T1000 (cell line): ENCODE data around the gene NEGR1.

Experiments
- DNase-seq: peaks from one replicate; lab custom pipeline; 2025; ENCODE audit warnings: mixed read lengths; lab: John Stamatoyannopoulos, UW

The NEGR1 gene

GRCh38 chr1:72023063-72023930 is 259.0 kb downstream of the NEGR1 start:
- no peak for DNase-seq

DNA sequence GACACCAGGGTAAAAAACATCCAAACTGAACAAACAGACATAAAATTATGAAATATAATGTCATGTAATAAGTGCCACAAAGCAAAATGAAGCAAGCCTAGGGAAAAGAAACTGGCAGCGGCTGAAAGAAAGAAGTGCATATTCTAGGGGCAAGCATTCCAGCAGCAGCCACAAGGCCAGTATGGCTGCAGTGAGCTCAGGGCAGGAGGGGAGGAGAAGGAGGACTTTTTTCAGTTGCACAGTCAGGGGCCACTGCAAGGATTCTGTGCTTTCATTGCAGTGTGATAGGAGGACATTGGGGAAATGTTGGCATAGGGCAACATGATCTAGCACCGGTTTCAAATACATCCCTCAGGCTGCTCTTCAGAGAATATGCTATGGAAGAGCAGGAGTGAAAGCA is 263.8 kb downstream of the NEGR1 start:
- DNase-seq = no peak

DNA sequence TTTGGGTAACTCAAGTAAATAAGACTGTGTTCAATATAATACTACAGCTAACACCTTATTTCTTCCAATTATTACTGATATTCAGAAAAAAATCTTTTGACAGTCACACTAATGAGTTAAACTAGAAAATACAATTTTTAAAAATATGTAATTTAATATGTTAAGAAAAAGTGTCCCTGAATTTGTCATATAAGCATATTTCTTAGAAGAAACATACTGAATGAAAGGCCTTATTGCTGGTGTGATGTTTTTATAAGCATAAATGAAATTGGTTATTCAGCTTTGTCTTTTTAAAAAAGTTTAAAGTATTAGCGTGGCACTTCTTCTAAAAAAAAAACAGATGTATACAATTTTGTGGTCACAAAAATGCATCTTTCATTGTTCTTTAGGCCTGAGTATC is 267.3 kb downstream of the NEGR1 start:
- no peak for DNase-seq

DNA sequence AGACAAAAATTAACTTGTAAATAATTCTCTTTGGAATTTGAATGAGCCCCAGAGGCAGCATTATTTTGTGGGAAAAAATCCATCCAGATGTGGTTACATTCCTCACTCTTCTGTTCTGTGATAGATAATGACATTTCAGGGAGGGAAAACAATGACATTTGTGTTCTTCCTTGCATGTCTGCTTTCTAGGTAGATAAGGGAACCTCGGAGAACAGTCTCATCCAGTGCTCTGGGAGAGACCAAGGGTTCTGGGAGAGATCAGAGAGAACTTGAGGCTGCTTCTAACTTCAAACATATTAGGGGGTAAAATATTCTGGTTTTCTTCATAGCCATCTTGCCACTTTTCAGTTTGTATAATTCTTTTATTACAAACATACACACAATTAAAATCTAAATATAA is 269.2 kb downstream of the NEGR1 start:
- DNase-seq = no peak

- no peak for DNase-seq
Observed at GRCh38 chr1:72011721-72012120, 270.6 kb downstream of the NEGR1 start.

DNA sequence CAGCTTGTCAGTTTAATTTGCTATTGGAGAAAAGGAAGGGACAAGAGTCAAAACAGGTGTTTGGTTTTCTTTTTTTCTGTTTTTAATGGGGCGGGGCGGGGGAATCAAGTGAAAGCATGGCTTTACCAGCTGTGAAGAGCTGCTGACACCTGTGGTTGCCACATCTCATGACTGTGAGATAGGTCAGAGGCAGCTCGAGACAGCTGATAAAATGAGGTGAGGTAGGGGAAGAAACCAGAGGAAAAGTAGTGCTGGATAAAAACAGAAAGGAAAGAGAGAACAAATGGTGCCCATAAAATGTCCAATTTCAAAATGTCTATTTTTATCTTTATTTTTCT is 272.3 kb downstream of the NEGR1 start:
- DNase-seq = no peak

DNA sequence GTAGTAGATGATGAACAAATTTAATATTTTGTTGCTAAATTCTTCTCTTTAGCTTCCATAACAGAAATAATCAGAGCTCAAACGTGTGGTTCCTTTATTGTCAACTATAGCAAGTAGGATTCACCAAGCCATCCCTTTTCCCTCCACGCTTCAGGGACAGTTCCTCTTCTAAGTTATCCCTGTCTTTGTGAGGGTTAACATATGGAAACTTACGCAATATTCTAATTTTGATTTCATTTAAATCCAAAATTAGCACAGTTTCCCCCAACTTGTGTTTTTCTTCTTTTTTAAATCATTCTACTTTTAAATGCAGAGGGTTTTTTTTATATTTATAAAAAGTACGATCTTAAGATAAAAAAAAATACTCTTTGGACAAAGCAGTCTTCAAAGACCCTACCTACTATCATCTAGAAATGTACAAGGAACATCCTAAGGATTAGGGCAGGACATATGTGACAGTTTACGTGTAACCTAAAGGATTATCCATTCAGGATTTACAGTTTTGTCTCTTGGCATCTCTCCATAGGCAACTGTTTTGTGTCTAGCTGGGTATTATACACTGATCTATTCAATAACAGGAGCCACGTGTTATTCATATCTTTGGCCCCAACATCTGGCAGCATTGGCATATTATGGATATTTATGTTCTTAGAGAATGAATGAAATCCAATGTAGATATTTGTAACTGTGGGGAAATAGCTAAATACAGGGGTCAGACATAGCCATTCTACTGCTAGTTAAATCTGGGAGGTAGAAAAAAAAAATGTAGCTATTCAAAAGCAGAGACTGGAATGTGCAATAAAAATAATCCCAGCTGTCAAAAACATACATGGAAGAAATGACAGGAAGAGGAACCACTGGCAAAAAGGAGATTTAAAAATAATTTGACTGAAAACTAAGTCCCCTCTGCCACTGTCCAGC is 272.9 kb downstream of the NEGR1 start:
- DNase-seq = no peak

- no peak for DNase-seq
Observed at GRCh38 chr1:72007312-72007711, 275.0 kb downstream of the NEGR1 start.

- no peak for DNase-seq
Observed at GRCh38 chr1:72006092-72006491, 276.2 kb downstream of the NEGR1 start.

DNA sequence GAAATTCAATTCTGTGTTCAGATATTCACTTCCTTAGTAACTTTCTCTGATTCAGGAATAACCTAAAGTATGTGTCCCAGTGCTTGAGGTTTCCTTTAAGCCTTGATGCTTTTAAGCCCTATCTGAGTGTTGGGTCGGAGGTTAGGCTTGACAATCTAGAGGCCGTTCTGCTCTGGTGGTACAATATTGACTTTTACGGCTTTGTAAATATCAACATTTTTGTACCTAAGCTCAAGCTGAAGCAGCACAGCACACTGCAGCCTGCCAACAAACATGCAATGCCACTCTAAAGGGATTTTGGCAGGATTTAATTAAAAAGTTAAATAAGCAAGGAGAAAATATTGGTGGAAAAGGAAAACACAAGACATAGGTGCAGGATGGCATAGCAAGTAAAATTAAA is 279.2 kb downstream of the NEGR1 start:
- DNase-seq = no peak

DNA sequence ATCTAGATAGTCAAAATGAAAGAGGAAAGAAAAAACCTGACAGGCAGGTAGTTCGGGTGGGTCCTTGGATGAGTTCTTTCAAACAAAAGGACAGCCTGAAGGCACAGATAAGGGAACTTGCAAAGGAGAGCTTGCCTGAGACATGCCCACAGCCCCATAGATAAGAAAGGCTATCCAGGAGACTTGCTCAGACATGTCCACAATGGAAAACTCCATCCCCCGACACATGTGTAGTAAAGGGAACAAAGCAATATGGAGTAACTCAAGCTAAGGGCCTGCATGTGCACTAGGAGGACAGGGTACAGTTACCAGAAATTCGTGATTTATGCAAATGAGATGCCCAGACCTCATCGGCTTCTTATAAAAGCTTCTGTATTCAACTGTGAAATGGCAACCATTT is 281.5 kb downstream of the NEGR1 start:
- no peak for DNase-seq

DNA sequence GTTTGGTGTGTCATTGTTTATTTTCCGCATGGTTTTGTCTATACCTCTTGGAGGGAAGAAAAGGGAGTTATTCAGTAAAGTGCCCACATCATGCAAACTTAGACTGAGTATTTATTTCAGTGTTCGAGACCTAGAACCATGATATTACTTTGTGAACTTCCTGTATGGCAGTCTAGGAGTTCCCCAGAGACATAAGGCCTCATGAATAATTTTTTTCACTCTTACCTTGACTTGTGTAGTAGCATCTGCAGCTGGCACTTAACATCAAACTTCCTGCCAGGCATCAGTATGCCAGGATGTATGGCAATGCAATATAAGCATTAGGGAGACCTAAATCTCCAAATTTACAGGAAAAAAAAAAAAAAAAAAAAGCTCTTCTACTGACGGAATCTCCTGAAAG is 287.7 kb downstream of the NEGR1 start:
- DNase-seq = no peak

DNA sequence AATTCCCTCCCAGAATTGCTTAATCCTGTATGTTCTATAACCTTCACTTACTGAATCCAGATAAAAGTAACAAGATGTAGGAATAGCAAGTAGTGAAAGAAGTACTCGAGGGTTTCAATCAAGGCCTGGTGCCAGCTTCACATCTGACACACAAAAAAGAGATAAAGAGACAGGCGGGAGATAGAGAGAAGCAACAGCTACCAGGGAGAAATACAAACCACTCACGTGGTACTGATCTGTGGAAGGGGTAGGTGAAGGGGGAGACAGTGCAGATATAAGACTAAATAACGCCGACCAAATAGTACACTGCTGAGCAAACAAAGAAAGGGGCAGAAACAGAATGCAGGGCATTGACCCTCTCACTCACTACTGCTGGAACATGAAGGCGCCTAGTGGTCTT is 295.2 kb downstream of the NEGR1 start:
- no peak for DNase-seq

GRCh38 chr1:71986160-71986559 is 296.2 kb downstream of the NEGR1 start:
- DNase-seq = no peak

DNA sequence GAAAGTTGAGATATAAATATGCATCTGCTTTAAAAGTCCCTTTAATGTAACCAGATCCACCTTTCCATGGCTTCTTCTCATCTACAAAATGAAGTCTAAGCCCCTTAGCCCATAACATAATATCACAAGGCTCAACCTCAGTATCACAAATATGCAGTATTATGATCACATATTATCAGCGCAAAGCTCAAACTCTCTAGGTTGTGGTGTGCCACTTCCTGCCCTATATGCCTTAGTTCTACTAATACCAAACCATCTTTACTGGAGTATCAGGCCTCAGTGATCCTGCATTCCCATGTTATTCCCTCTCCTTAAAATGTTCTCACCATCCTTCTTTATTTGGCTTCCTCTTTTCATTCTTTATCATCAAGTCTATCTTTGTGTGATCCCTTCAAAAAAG is 301.8 kb downstream of the NEGR1 start:
- no peak for DNase-seq

GRCh38 chr1:71979882-71980281 is 302.5 kb downstream of the NEGR1 start:
- no peak for DNase-seq

DNA sequence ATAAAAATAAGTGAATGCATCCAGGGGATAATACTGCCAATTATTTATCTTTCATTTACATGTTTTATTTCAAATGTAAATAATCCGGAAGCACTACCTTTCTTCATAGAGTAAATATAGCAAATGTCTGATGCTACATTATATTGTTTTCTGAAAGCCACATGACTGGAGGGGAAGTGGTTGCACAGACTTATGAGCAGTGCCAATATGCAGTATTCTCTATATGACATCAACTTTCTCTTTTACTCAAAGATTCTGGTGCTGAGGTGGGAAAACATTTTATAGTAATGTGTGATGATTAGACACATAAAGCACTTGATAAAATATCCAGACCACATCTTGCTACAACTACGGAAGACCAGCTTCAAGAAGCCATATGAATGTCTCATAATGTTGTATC is 314.7 kb downstream of the NEGR1 start:
- no peak for DNase-seq

- no peak for DNase-seq
Observed at GRCh38 chr1:71964188-71964587, 318.2 kb downstream of the NEGR1 start.

DNA sequence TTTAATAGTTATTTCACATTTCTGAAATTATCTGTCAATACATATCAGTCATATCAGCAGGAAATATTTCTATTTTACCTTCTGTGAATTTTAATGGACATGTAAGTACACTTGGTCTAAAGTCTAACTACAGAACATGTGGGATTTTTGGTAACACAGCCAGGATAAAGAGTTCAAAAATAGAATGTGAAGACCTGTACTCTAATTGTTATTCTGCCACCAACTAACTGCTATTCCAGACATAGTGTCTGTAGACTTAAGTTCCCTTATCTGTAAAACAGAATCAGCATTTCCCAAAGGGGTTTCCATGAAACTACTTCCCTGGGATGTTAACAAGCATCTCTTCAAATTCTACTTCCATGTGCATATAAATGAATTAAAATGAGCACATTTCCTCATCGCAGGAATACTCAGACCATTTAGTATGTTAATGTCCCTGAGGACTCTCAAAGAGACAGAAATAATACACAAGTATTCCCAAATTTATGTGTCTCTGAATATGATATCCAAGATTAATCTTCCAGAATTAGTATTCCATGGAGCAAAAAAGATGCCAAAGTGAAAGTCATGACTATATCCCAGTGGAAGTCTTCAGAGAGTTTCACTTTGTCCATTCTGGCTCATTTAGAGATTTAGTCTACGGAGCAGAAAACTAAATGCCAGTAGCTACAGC is 325.6 kb downstream of the NEGR1 start:
- no peak for DNase-seq

DNA sequence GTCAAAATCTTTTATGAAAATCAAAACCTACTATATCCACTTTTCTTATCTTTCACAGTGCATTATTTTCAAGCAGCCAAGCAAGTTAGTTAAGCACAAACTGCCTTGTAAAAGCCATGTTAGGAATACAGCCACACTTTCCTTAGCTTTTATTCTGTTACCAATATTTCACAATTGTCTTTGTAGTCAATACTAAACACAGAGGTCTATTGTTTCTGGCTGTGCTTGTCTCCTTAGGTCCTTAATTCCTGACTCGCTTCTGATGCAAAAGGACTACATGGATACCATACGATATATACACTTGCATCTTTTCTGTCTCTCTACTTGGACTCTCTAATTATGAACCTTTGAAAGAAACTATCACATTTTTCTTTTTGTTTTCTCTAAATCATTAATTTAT is 331.8 kb downstream of the NEGR1 start:
- no peak for DNase-seq

DNA sequence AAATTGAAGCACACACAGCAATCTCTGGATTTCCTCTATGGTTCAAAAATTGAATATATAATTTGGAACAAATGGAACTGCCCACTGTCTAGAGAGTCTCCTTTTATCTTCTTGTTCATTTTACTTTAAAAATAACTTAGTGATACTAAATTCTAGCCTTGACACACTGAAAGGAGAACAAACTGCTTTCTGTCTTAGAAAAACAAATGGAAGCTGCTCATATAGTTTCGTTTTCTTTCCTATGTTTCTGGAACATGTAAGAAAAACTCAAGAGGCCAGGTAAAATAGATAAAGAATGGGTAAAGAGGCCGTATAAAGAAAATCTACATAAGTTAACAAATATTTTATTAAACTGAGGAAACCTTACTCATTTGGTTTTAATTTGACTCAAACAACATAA is 332.7 kb downstream of the NEGR1 start:
- DNase-seq = no peak

GRCh38 chr1:71948561-71948960 is 333.8 kb downstream of the NEGR1 start:
- DNase-seq = no peak

DNA sequence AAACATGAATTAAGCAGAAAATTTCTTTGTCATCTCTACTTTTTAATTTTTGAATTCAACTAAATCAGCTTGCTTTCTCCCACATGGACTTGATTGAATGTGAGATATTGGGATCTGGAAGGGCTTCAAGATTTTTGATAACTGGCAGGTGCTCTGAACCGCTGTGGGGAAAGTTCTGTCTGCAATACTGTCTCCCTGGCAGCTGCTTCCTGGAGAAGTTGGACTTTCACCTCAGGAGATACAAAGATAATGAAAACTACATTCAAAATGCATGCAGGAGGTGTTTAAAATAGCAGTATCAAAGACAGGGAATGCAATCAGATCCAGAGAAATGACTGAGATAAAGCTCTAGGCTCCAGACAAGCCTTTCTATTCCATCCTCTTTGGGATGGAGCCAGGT is 338.3 kb downstream of the NEGR1 start:
- no peak for DNase-seq
